GM19351 (cell line): ENCODE results near the gene PLTP.

Experiments
- ATAC-seq: cut with Tn5 transposase; IDR thresholded peaks from one replicate; pipeline ENCODE4 v1.9.1; 2021; ENCODE audit warnings: mild to moderate bottlenecking, moderate library complexity; ENCODE audit not compliant: unreplicated experiment

Gene PLTP

DNA sequence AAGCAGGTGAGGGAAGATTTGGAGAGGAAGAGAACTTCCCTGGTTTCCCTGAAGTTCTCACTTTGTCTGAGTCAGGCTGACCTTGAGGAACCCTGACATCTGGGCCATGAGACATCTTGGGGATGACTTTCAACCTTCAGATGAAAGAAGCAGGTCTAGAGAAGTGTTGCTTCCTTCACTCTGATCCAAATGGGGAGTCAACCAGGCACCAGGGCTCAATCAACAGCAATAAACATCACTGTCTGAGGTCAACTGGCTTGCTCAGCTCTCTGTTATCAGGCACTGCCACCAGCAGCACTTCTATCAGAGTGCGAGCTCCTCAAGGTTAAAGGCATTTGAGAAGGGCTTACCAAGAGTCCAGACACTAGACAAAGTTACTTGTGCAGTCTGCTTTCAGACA lies 61.0 kb downstream of the PLTP start:
- no peak for ATAC-seq

DNA sequence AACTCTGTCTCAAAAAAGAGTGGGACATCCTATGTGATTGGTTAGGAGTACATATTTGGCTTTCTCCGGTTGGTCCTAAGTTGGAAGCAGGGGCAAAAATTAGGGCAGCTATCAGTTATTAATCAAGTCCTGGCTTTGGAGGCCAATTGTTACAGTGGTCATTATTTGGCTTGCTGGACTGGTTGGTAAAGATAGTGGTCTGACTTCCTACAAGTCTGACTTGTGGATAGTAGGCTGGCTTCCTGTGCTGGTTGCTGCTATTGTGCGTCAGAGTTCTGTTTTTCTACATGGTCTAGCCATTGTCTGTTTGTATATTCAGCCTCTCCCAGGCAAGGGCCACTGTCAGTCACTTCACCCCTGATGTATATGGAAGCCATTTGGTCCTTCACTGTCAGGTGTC lies 61.7 kb downstream of the PLTP start:
- no peak for ATAC-seq

DNA sequence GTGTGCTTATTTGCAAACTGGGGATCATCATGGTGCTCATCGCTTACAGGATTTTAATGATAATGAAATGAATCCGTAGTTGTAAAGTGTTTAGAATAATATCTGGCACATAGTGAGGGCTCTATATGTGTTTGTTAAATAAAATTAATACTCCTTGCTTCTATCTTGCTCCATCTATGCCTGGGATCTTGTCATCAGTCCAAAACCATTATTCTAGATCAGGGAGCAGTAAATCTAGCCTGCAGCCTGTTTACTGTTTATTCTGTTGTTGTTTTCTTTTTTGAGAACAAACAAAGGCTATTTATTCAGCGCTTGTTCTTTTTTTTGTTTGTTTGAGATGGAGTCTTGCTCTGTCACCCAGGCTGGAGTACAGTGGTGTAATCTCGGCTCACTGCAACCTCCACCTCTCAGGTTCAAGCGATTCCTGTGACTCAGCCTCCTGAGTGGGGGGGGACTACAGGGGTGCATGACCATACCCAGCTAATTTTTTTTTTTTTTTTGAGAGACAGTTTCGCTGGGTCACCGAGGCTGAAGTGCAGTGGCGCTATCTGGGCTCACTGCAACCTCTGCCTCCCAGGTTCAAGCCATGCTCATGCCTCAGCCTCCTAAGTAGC lies 62.9 kb downstream of the PLTP start:
- no peak for ATAC-seq
